ENCODE data around the gene PSG4. TPM values are rescaled to one million over a fixed set of nuclear protein-coding genes. Genes with fewer than 3 reads are reported as not detected.
"Not testable (repeated sequence)": the region's sequence is repeated elsewhere in the genome, so short reads cannot be mapped to it uniquely, and the experiment has no call there.

Gene PSG4
- total RNA-seq, 1 donor from 2014 or later = not detected

GRCh38 chr19:43229315-43229714, 23.9 kb upstream of the PSG4 start:
- TF ChIP-seq CTCF (IDR thresholded peaks at IDR 0.05) = no peak
- intact Hi-C loops (cut with micrococcal nuclease) = no loop called here
- H3K4me1 Mint-ChIP-seq = no peaks in the 10 kb centered on the region
- POLR2A ChIA-PET = no interaction called here
- H3K27ac Mint-ChIP-seq = no peak overlapping the region
- peaks cover 1% of the 10 kb centered on the region for H3K36me3 Mint-ChIP-seq (ENCODE audit: low read depth)
- no peak for ATAC-seq (ENCODE audit: low read depth)
- H3K27me3 Mint-ChIP-seq = no peaks in the 10 kb centered on the region
- CTCF ChIA-PET = no interaction called here
- H3K9me3 Mint-ChIP-seq = peaks cover 34% of the 10 kb centered on the region
- DNase-seq = no peak
- no peak overlapping the region for H3K4me3 Mint-ChIP-seq

DNA sequence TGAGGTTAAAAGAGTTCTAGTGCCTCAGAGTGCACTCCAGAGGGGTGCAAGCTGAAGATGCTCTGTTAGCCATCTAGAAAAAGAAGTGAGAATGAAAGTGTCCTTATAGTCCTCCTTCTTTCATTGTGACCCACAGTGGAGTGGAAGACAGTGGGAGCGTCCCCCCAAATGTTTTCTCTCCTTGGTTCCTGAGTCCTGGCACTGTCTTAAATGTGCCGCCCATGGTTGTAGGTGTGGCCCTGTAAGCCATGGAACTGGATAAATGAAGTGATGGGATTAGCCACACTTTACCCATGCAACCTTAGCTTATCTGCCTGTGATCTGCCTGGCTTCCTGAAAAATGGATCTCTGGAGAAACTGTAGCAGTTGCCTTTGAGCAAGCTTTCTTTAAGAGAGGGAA, 23.3 kb upstream of the PSG4 start:
- CTCF ChIA-PET; POLR2A ChIA-PET; H3K27me3 Mint-ChIP-seq; DNase-seq; H3K4me3 Mint-ChIP-seq; intact Hi-C loops (cut with micrococcal nuclease); H3K27ac Mint-ChIP-seq; H3K36me3 Mint-ChIP-seq (ENCODE audit: low read depth); ATAC-seq (ENCODE audit: low read depth); H3K4me1 Mint-ChIP-seq: not testable (repeated sequence)
- H3K9me3 Mint-ChIP-seq = peaks cover 30% of the 10 kb centered on the region

- ATAC-seq (ENCODE audit: low read depth); intact Hi-C loops (cut with micrococcal nuclease); H3K4me1 Mint-ChIP-seq; CTCF ChIA-PET; H3K27me3 Mint-ChIP-seq; DNase-seq; H3K27ac Mint-ChIP-seq; H3K4me3 Mint-ChIP-seq; H3K36me3 Mint-ChIP-seq (ENCODE audit: low read depth): not testable (repeated sequence)
- peaks cover 31% of the 10 kb centered on the region for H3K9me3 Mint-ChIP-seq
- POLR2A ChIA-PET = interaction anchor here (0.6 kb wide), 1 partner anchor 91 kb away, joined by 3 read pairs; no protein-coding TSS in a partner anchor
These were observed 21.5 kb upstream of the PSG4 start for GRCh38 chr19:43226986-43227385.

DNA sequence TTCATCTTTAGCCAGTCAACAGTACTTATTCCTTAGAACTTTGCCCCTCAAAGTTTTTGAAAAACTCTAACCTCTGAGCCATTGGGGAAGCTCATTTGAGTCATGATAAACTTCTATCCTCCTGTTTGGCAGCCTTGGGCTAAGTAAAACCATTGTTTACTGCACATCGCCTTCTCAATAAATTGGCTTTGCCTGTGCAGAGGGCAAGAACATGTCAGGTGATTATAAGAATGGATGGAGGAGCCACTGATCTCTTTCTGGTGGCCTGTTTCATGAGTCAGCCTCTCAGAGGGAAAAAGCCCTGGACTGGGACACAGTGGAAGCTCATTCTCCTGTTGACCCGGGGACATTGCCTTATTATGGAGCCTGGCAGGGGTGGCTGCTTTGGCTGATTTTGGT, 19.4 kb upstream of the PSG4 start:
- ATAC-seq (ENCODE audit: low read depth) = no peak
- Mint-ChIP-seq H3K27me3 (no peaks in the 10 kb centered on the region), H3K27ac (no peak overlapping the region), H3K4me3 (no peak overlapping the region), H3K36me3 (ENCODE audit: low read depth) (no peaks in the 10 kb centered on the region), H3K4me1 (no peaks in the 10 kb centered on the region), H3K9me3 (peaks cover 34% of the 10 kb centered on the region)
- intact Hi-C loops (cut with micrococcal nuclease) = no loop called here
- no peak for TF ChIP-seq CTCF (IDR thresholded peaks at IDR 0.05)
- POLR2A ChIA-PET = no interaction called here
- CTCF ChIA-PET = no interaction called here
- DNase-seq = no peak

DNA sequence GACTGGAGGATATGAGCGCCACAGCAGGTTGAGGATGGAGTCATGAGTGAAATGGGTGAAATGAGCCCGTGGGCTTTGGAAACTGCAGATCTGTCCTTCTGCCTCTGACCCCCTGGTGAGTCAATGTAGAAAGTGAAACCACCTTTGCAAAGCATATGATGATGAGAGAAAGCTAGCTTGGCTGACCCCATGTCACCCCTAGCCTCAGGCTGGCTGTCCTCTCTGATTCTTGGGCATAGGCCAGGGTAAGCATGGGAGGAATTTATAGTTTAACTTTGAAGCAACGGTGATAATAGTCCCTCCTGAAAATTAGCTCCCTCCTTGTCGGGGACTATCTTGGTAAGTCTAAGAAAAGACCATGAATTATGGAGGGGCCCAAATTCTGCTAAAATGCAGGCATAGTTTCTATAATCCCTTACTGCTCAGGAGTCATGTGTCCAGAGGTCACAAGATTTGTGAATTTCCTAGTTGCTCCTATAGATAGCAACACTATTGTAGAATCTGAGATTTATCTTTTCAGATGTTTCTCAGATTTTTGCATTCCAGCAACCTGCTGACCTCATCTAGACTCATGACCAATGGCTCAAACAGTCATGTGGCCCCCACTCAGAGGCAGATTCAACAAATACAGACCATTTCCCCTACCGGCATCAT, 18.9 kb upstream of the PSG4 start:
- H3K27me3 Mint-ChIP-seq; H3K4me3 Mint-ChIP-seq; CTCF ChIA-PET; intact Hi-C loops (cut with micrococcal nuclease); ATAC-seq (ENCODE audit: low read depth); POLR2A ChIA-PET; DNase-seq; H3K4me1 Mint-ChIP-seq; H3K36me3 Mint-ChIP-seq (ENCODE audit: low read depth); H3K27ac Mint-ChIP-seq: not testable (repeated sequence)
- peaks cover 31% of the 10 kb centered on the region for H3K9me3 Mint-ChIP-seq

- H3K27me3 Mint-ChIP-seq; POLR2A ChIA-PET; DNase-seq; H3K4me3 Mint-ChIP-seq; H3K27ac Mint-ChIP-seq; intact Hi-C loops (cut with micrococcal nuclease); ATAC-seq (ENCODE audit: low read depth); H3K4me1 Mint-ChIP-seq; H3K36me3 Mint-ChIP-seq (ENCODE audit: low read depth); CTCF ChIA-PET: not testable (repeated sequence)
- peaks cover 25% of the 10 kb centered on the region for H3K9me3 Mint-ChIP-seq
These were observed 16.5 kb upstream of the PSG4 start for GRCh38 chr19:43221891-43222290.

GRCh38 chr19:43219136-43219535, 13.7 kb upstream of the PSG4 start:
- H3K36me3 Mint-ChIP-seq (ENCODE audit: low read depth); H3K4me3 Mint-ChIP-seq; ATAC-seq (ENCODE audit: low read depth); POLR2A ChIA-PET; H3K27ac Mint-ChIP-seq; H3K27me3 Mint-ChIP-seq; intact Hi-C loops (cut with micrococcal nuclease); H3K4me1 Mint-ChIP-seq; CTCF ChIA-PET; DNase-seq: not testable (repeated sequence)
- H3K9me3 Mint-ChIP-seq = peaks cover 14% of the 10 kb centered on the region

- DNase-seq = not testable (repeated sequence)
These were observed 10.4 kb upstream of the PSG4 start for GRCh38 chr19:43215881-43216280.

More at GRCh38 chr19:43215881-43216280, 10.4 kb upstream of the PSG4 start:
- H3K36me3 Mint-ChIP-seq (ENCODE audit: low read depth); H3K27ac Mint-ChIP-seq; H3K27me3 Mint-ChIP-seq; ATAC-seq (ENCODE audit: low read depth); H3K9me3 Mint-ChIP-seq; H3K4me1 Mint-ChIP-seq; CTCF ChIA-PET; intact Hi-C loops (cut with micrococcal nuclease); H3K4me3 Mint-ChIP-seq; POLR2A ChIA-PET: not testable (repeated sequence)

Measured in activated B cell treated with CpG ODN at 0.5 μM for 24 hours (primary cell).